Heart left ventricle (tissue), 16 donors: ENCODE data around the gene RBPJL. TPM values are rescaled to one million over a fixed set of nuclear protein-coding genes. Genes with fewer than 3 reads are reported as not detected.
A peak's percentile ranks its signal among the peaks of the same experiment; 100 is the strongest.

Experiments
- ATAC-seq, 4 donors: fragments of 200-7000 bp; cut with Tn5 transposase; one replicate each; pipeline ENCODE4 v1.9.1; 2020 to 2022; ENCODE audit warnings: moderate library complexity in 4 of 4, mild to moderate bottlenecking in 3 of 4, moderate number of reproducible peaks in 1 of 4
- DNase-seq, 5 donors: peaks; one replicate each; pipeline ENCODE4 v3.0.0-alpha.2; 2020
- H3K27ac ChIP-seq, 12 donors: fragments of 200-600 bp; sonication (generic) in 4 of 12; one replicate each; pipeline versions ENCODE4 v1.5.0 to v1.8.0; 2016 to 2022; ENCODE audit warnings: mild to moderate bottlenecking in 2 of 12
- H3K27me3 ChIP-seq, 9 donors: fragments of 200-600 bp; sonication (generic) in 2 of 9; one replicate each; pipeline versions ENCODE4 v1.5.1 to v1.8.0; 2016 to 2022; ENCODE audit warnings: mild to moderate bottlenecking in 3 of 9
- H3K36me3 ChIP-seq, 9 donors: fragments of 200-600 bp; sonication (generic) in 2 of 9; one replicate each; pipeline versions ENCODE4 v1.5.0 to v1.8.0; 2018 to 2022; ENCODE audit warnings: mild to moderate bottlenecking in 2 of 9
- H3K4me1 ChIP-seq, 12 donors: fragments of 200-600 bp; sonication (generic) in 4 of 12; one replicate each; pipeline versions ENCODE4 v1.5.0 to v1.8.0; 2016 to 2022; ENCODE audit warnings: mild to moderate bottlenecking in 3 of 12
- H3K4me3 ChIP-seq, 12 donors: fragments of 200-600 bp; sonication (generic) in 4 of 12; one replicate each; pipeline versions ENCODE4 v1.5.0 to v1.8.0; 2017 to 2022; ENCODE audit warnings: mild to moderate bottlenecking in 9 of 12, moderate library complexity in 4 of 12
- H3K9me3 ChIP-seq, 12 donors: fragments of 200-600 bp; sonication (generic) in 4 of 12; one replicate each; pipeline versions ENCODE4 v1.5.0 to v1.8.0; 2016 to 2022; ENCODE audit warnings: mild to moderate bottlenecking in 1 of 12
- POLR2A ChIP-seq, 2 donors: fragments of 450-650 bp; IDR thresholded peaks; one replicate each; pipeline ENCODE4 v1.6.1; 2017; ENCODE audit warnings: antibody characterized with exemption in 2 of 2, mild to moderate bottlenecking in 2 of 2, moderate library complexity in 2 of 2
- WGBS, 4 donors: extraction: QIAGEN DNeasy Blood & Tissue Kit in 2 of 4; methylation state at CpG; one replicate each; pipeline versions ENCODE4 v1.1.5 to v1.1.7; 2013 to 2018; 5-methylcytosine and 5-hydroxymethylcytosine counted together
- intact Hi-C, 10 donors: fragments of 100-400 bp; cut with DNase I; formaldehyde crosslinking; loops; one replicate each; pipeline versions ENCODE4 v1.11.1 to v1.14.2; 2022
- long read RNA-seq, 3 donors: library from polyadenylated mRNA; unstranded; transcript quantifications; one replicate each; pipeline ENCODE4 v2.0.0, GENCODE V29; 2020 to 2021
- polyA plus RNA-seq, 2 donors: library from polyadenylated mRNA; stranded (reverse); fragments of 200-250 nt; gene quantifications; one replicate each; pipeline ENCODE4 v1.2.3, GENCODE V29; 2013
- total RNA-seq, 9 donors: library from RNA; depleted of rRNA in 2 of 9; stranded (reverse); fragments of >200 nt in 2 of 9; fragmentation: NEBNext Ultra II Directional in 3 of 9; extraction: Animal tissue kit (Norgen Biotek cat#: 25700) in 3 of 9; gene quantifications; one replicate each; pipeline versions ENCODE4 v1.1.0 to v1.2.4, GENCODE V29; 2016 to 2023
- TF ChIP-seq, protein P1 (sequence below), 12 donors: fragments of 200-600 bp; sonication (generic) in 4 of 12; IDR thresholded peaks; one replicate each; pipeline versions ENCODE4 v1.5.0 to v1.8.0; 2018 to 2022; ENCODE audit warnings: antibody characterized with exemption in 12 of 12, mild to moderate bottlenecking in 5 of 12
- donor health status: ischemic (EF 13 %, LVEDD 7.1; RV severe dilation, severe dysfunction).
- donor health status: healthy with polysubstance abuse.
- donor health status: DM: no; HTN: yes; CAD: no.
- donor health status: DM: no; HTN: no; CAD: no.
- donor health status: ischemic (EF 25% LVEDD 6.9; RV normal size, moderate dysfunction).
- donor health status: ischemic (EF 25% LVEDD 5.7; RV mildly dilated, moderate dysfunction).
- donor health status: healthy.
- donor health status: DM: yes; HTN: yes; CAD: no.
- donor health status: ischemic (EF 35%, LVEDD 5.7; RV mildly dilated, moderate dysfunction).
- donor health status: nonischemic (EF 11% LVEDD 7.7; RV severe dilation, severe dysfunction).
- donor health status: DM: yes; HTN: yes; CAD: no.
- donor health status: PGD.
- donor health status: ischemic (EF 29% LVEDD 5.4; RV normal size, mild dysfunction).
- donor health status: nonischemic (EF 23%, LVEDD 6.1; RV moderate dilation, normal function).

The RBPJL gene, protein sequence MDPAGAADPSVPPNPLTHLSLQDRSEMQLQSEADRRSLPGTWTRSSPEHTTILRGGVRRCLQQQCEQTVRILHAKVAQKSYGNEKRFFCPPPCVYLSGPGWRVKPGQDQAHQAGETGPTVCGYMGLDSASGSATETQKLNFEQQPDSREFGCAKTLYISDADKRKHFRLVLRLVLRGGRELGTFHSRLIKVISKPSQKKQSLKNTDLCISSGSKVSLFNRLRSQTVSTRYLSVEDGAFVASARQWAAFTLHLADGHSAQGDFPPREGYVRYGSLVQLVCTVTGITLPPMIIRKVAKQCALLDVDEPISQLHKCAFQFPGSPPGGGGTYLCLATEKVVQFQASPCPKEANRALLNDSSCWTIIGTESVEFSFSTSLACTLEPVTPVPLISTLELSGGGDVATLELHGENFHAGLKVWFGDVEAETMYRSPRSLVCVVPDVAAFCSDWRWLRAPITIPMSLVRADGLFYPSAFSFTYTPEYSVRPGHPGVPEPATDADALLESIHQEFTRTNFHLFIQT
- total RNA-seq (not detected), polyA plus RNA-seq (not detected)
- long read RNA-seq, donor 1: 0 reads
- long read RNA-seq, donor 2: 0 reads
- long read RNA-seq, donor 3: 0 reads

DNA sequence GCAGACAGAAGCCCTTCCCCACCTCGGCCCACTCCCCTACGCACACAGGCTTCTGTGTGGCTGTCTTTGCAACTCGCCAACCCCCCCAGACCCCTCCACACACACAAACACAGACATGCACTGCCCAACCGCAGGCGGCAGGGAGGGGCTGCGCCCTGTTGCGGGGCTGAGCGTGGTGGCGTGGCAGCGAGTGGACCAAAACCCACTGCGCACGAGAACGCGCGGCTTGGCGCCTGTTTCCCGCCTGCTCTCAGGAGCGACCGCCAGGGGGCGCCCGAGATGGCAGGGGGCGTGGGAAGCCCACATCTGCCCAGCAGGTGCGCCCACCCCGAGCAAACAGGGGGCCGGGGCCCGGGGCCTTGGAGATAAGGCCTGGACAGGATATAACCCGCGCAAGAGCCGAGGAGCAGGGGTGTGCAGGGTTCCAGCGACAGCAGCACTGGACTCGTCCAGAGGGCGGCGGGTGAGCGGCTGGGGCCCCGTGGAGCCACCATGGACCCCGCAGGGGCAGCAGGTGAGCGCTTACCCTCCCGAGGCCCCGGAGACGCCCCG, at the start of gene RBPJL:
RBPJL (plus strand) TSS at position 410 of the 552 bp plus-strand sequence; CDS start at position 493, 83 bp downstream.
- peaks cover 17 to 81% (median 36%) of the 10 kb centered on the region in 9 donors for H3K27me3 ChIP-seq
- H3K4me1 ChIP-seq: peaks cover 0 to 14% (median 0%) of the 10 kb centered on the region in 12 donors
- no peak within 1 kb of the TSS for H3K27ac ChIP-seq
- intact Hi-C loops: loop anchor here in 1 of 10 donors (10.0 kb wide), 1 partner anchor 292 kb away; no protein-coding TSS in a partner anchor
- H3K9me3 ChIP-seq: no peaks in the 10 kb centered on the region
- WGBS, 4 donors: 16 to 23% (median 17%) methylated on average over 15 to 41 of the region's 41 CpGs
- no peak within 1 kb of the TSS for H3K4me3 ChIP-seq
- DNase-seq (no peak), ATAC-seq (peak in 2 of 4 donors; percentile 14 to 38)
- H3K36me3 ChIP-seq: no peaks in the 10 kb centered on the region
- TF ChIP-seq, protein P1, sequence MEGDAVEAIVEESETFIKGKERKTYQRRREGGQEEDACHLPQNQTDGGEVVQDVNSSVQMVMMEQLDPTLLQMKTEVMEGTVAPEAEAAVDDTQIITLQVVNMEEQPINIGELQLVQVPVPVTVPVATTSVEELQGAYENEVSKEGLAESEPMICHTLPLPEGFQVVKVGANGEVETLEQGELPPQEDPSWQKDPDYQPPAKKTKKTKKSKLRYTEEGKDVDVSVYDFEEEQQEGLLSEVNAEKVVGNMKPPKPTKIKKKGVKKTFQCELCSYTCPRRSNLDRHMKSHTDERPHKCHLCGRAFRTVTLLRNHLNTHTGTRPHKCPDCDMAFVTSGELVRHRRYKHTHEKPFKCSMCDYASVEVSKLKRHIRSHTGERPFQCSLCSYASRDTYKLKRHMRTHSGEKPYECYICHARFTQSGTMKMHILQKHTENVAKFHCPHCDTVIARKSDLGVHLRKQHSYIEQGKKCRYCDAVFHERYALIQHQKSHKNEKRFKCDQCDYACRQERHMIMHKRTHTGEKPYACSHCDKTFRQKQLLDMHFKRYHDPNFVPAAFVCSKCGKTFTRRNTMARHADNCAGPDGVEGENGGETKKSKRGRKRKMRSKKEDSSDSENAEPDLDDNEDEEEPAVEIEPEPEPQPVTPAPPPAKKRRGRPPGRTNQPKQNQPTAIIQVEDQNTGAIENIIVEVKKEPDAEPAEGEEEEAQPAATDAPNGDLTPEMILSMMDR (IDR thresholded peaks at IDR 0.05): peak; percentile 46 to 85 (median 68)
- no peak for TF ChIP-seq POLR2A (IDR thresholded peaks at IDR 0.05)

DNA sequence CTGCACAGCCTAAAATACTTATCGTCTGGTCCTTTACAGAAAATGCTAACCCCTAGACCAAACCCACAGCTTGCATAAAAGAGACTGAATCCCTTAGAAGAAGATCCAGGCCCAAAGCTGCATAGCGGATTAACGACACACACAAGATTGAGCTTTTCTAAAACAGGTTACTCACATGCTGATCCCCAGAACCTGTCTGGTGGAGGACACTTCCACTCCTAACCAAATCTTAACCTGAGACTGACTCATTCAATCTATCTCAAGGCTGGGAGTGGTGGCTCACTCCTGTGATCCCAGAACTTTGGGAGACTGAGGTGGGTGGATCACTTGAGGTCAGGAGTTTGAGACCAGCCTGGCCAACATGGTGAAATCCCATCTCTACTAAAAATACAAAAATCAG, 49.5 kb upstream of the RBPJL start:
- ATAC-seq (no peak), DNase-seq (no peak)
- TF ChIP-seq POLR2A (IDR thresholded peaks at IDR 0.05): no peak
- TF ChIP-seq, protein P1 (IDR thresholded peaks at IDR 0.05): no peak
- intact Hi-C loops: loop anchor here in 1 of 10 donors (10.0 kb wide), 1 partner anchor 62 kb away; no protein-coding TSS in a partner anchor
- Histone ChIP-seq H3K27me3 (peaks cover 0 to 22% (median 0%) of the 10 kb centered on the region in 9 donors), H3K27ac (no peak overlapping the region), H3K4me3 (no peak overlapping the region), H3K9me3 (no peaks in the 10 kb centered on the region), H3K36me3 (no peaks in the 10 kb centered on the region), H3K4me1 (peaks cover 0 to 16% (median 0%) of the 10 kb centered on the region in 12 donors)
- WGBS, 4 donors: 75 to 97% (median 87%) methylated on average over 3 of the region's 3 CpGs

DNA sequence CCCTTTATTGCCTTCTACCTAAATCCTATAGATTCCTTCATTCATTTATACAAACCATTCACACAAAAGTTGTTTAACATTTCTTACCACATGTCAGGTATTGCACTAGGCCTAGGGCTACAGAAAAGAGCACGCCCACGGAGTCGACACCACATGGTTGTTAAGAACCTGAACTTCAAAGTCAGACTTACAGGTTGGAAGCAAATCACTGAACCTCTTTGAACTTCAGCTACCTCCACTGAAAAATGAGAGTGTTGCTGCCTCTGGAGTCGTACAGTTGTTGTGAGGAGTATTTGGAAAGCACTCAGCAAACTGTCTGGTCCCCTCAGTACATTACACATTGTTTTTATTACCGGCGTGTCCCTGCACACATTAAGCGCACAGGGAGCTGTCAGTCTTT, 48.9 kb upstream of the RBPJL start:
- Histone ChIP-seq H3K9me3 (no peaks in the 10 kb centered on the region), H3K27me3 (peaks cover 0 to 22% (median 0%) of the 10 kb centered on the region in 9 donors), H3K27ac (no peak overlapping the region), H3K4me1 (peaks cover 0 to 16% (median 0%) of the 10 kb centered on the region in 12 donors), H3K36me3 (no peaks in the 10 kb centered on the region), H3K4me3 (no peak overlapping the region)
- no peak for DNase-seq
- no peak for TF ChIP-seq POLR2A (IDR thresholded peaks at IDR 0.05)
- TF ChIP-seq, protein P1 (IDR thresholded peaks at IDR 0.05): no peak
- no peak for ATAC-seq
- intact Hi-C loops: loop anchor here in 1 of 10 donors (10.0 kb wide), 1 partner anchor 63 kb away; no protein-coding TSS in a partner anchor
- WGBS, 4 donors: 82 to 89% (median 86%) methylated on average over 7 of the region's 7 CpGs

DNA sequence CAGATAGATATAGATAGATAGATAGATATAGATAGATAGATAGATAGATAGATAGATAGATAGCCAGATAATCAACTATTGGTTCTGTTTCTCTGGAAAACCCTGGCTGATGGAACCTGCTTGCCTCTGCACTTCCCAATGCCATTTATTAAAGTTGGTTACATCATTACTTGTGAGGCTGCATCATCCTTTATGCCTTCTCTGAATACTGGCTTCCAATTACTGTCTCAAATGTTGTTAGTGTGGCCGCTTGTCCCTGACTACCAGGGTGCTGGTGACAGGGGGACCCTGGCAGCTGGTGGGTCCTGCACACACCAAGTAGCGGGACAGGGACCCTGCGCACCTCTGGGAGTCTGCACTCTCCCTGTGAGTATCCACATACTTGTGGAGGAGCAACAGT, 48.4 kb upstream of the RBPJL start:
- H3K27ac ChIP-seq: no peak overlapping the region
- WGBS, 4 donors: 89 to 96% (median 92%) methylated on average over 3 of the region's 3 CpGs
- no peak overlapping the region for H3K4me3 ChIP-seq
- no peaks in the 10 kb centered on the region for H3K36me3 ChIP-seq
- TF ChIP-seq POLR2A (IDR thresholded peaks at IDR 0.05): no peak
- TF ChIP-seq, protein P1 (IDR thresholded peaks at IDR 0.05): no peak
- no peaks in the 10 kb centered on the region for H3K9me3 ChIP-seq
- intact Hi-C loops: loop anchor here in 1 of 10 donors (10.0 kb wide), 1 partner anchor 63 kb away; no protein-coding TSS in a partner anchor
- no peak for DNase-seq
- no peak for ATAC-seq
- H3K27me3 ChIP-seq: peaks cover 0 to 21% (median 0%) of the 10 kb centered on the region in 9 donors
- peaks cover 0 to 16% (median 0%) of the 10 kb centered on the region in 12 donors for H3K4me1 ChIP-seq
